GM21825 (cell line): Measurements from ENCODE around the gene MCTS1.
"Not testable (repeated sequence)": the region's sequence is repeated elsewhere in the genome, so short reads cannot be mapped to it uniquely, and the experiment has no call there.

Experiments used
- ATAC-seq: cut with Tn5 transposase; IDR thresholded peaks from one replicate; pipeline ENCODE4 v1.9.1; 2021; ENCODE audit warnings: mild to moderate bottlenecking, moderate library complexity; ENCODE audit not compliant: unreplicated experiment

MCTS1 gene

DNA sequence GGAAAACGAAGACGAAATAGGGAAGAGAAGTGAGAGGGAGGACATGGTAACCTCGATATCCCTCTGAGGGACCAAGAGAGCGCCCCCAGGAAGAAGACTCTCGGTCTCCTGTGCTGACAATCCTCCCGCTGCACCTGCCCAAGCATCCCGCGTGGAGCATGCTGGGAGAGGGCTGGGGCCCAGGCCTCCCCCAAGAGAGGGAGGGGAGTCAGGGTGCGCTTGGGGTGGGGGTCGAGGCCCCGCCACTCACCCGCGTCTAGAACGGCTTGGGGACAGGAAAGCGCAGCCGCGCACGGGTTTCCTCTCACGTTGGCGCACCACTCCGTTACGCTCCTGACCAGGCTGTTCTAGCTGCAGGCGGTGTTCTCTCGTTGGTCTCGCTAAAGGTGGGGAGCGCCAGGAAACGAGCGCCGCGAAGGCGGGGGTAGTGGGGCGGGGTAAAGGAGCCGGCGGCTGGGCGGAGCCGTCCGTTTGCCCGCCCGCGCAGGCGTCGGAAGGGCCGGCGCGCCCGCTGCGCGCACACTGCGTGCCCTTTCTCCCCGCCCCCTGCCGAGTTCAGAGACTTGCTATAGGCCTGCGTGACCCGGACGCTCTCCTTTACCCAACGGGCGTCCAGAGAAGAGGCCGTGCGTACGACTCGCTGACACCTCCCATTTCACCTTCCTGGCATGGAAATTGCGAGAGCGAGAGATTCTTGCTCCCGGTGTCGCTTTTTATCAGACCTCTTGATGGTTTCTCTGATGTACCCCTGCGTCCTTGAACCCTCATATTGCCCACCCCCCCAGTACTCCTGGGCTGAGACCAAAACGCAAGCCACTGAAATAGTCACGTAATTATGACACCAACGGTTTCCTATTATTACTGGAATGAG is 26.0 kb downstream of the MCTS1 start, which contains the start of gene C1GALT1C1:
Gene C1GALT1C1, minus strand, starts transcription at position 388 of the 871 bp plus-strand sequence. CDS start 2,888 bp downstream, outside the sequence.
- ATAC-seq, result peak; percentile 96

- ATAC-seq, result no peak
These were observed 34.7 kb downstream of the MCTS1 start for GRCh38 chrX:120638619-120639018.

- no peak for ATAC-seq
These were observed 39.0 kb downstream of the MCTS1 start for GRCh38 chrX:120642871-120643270.

GRCh38 chrX:120647127-120647526 is 43.2 kb downstream of the MCTS1 start:
- ATAC-seq, result no peak

- not testable (repeated sequence) for ATAC-seq
These were observed 48.4 kb downstream of the MCTS1 start for GRCh38 chrX:120652256-120652655.

DNA sequence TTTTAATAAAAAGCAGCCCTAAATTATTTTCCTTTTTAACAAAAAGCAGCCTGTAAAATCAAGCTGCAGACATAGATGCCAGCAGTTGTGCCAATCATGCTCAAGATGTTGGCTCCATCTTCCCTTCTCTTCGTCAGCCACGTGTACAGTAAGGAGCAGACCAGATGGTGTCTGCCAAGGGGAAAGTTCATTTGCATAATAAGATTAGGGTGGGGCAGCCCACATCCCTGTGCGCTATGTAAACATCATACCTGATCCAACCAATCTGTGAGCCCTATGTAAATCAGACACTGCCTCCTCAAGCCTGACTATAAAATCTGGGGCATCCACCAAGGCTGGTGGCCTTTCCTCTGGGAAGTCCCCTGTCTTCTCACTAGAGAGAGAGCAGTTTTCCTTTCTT is 49.1 kb downstream of the MCTS1 start:
- no peak for ATAC-seq

DNA sequence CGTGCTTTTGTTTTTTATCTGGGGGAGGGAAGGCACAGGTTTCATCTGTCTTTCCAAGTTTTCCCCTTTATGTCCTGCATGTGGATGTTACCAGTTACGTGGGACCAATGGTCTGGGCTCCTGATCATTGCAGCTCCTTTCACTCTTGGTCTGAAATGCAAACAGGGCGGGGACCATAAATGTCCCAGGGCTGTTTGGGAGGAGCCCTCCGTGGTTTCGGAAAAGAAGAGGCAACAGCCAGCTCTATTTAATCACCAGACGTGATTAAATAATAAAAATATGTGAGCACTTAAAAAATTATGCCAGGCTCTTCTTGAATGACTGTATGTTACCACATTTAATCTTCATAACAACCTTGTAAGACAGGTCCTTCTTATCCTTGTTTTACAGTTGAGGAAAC is 56.7 kb downstream of the MCTS1 start:
- ATAC-seq, result no peak
